Tibial nerve (tissue), 4 donors: ENCODE measurements around the gene TRABD2B. TPM values are rescaled to one million over a fixed set of nuclear protein-coding genes. Genes with fewer than 3 reads are reported as not detected.

ENCODE experiments used
- DNase-seq, 2 donors: peaks; one replicate each; pipeline ENCODE4 v3.0.0-alpha.2; 2019; ENCODE audit warnings: low spot score in 2 of 2
- H3K27ac ChIP-seq, 4 donors: fragments of 200-600 bp; sonication (generic) in 3 of 4; one replicate each; pipeline ENCODE4 v1.5.1; 2017 to 2019; ENCODE audit warnings: mild to moderate bottlenecking in 1 of 4
- H3K27me3 ChIP-seq, 2 donors: fragments of 200-600 bp; sonication (generic) in 1 of 2; one replicate each; pipeline versions ENCODE4 v1.5.1 to v1.6.0; 2017 to 2019
- H3K36me3 ChIP-seq, 3 donors: fragments of 200-600 bp; sonication (generic); one replicate each; pipeline ENCODE4 v1.5.1; 2018 to 2019
- H3K4me1 ChIP-seq, 4 donors: fragments of 200-600 bp; sonication (generic) in 3 of 4; one replicate each; pipeline ENCODE4 v1.5.1; 2017 to 2019
- H3K4me3 ChIP-seq, 4 donors: fragments of 200-600 bp; sonication (generic) in 3 of 4; one replicate each; pipeline ENCODE4 v1.5.1; 2017 to 2019; ENCODE audit warnings: mild to moderate bottlenecking in 1 of 4, moderate library complexity in 1 of 4
- H3K9me3 ChIP-seq, 4 donors: fragments of 200-600 bp; sonication (generic) in 3 of 4; one replicate each; pipeline ENCODE4 v1.5.1; 2017 to 2019
- CTCF ChIP-seq, 5 experiments: fragments of 200-600 bp in 3 of 5; fragments of 450-650 bp in 2 of 5; sonication (generic) in 3 of 5; IDR thresholded peaks; one replicate each; pipeline ENCODE4 v1.5.1; 2016 to 2019; ENCODE audit warnings: antibody characterized with exemption in 5 of 5, mild to moderate bottlenecking in 3 of 5, moderate library complexity in 2 of 5
- EP300 ChIP-seq, 2 donors: sonication (generic); formaldehyde crosslinking; IDR thresholded peaks; one replicate each; pipeline ENCODE4 v1.6.1; 2017; ENCODE audit warnings: antibody characterized with exemption in 2 of 2, mild to moderate bottlenecking in 1 of 2
- POLR2A ChIP-seq, 2 donors: fragments of 450-650 bp; IDR thresholded peaks; one replicate each; pipeline ENCODE4 v1.6.1; 2017; ENCODE audit warnings: antibody characterized with exemption in 2 of 2, mild to moderate bottlenecking in 2 of 2, moderate library complexity in 2 of 2
- WGBS, 2 donors: methylation state at CpG; one replicate each; pipeline ENCODE4 v1.1.5; 2018; 5-methylcytosine and 5-hydroxymethylcytosine counted together
- total RNA-seq, 4 donors: library from RNA; depleted of rRNA; stranded (reverse); fragments of >200 nt; gene quantifications; one replicate each; pipeline ENCODE4 v1.1.0, GENCODE V29; 2016

The TRABD2B gene
- total RNA-seq, 4 donors from 2014 or later: 1.3 to 4.1 (median 2.3) TPM

- Histone ChIP-seq H3K4me1 (peaks cover 0 to 59% (median 25%) of the 10 kb centered on the region in 4 donors), H3K27me3 (no peaks in the 10 kb centered on the region), H3K36me3 (no peaks in the 10 kb centered on the region), H3K9me3 (no peaks in the 10 kb centered on the region), H3K27ac (peak overlapping the region in 1 of 4 donors; percentile 67), H3K4me3 (no peak overlapping the region)
- no peak for TF ChIP-seq POLR2A (IDR thresholded peaks at IDR 0.05)
- no peak for TF ChIP-seq CTCF (IDR thresholded peaks at IDR 0.05)
- TF ChIP-seq EP300 (IDR thresholded peaks at IDR 0.05): no peak
- DNase-seq: no peak
- 92 to 96% methylated on average over 5 of the region's 5 CpGs for WGBS, 2 donors
Observed at GRCh38 chr1:47937586-47938254, 59.5 kb downstream of the TRABD2B start.

DNA sequence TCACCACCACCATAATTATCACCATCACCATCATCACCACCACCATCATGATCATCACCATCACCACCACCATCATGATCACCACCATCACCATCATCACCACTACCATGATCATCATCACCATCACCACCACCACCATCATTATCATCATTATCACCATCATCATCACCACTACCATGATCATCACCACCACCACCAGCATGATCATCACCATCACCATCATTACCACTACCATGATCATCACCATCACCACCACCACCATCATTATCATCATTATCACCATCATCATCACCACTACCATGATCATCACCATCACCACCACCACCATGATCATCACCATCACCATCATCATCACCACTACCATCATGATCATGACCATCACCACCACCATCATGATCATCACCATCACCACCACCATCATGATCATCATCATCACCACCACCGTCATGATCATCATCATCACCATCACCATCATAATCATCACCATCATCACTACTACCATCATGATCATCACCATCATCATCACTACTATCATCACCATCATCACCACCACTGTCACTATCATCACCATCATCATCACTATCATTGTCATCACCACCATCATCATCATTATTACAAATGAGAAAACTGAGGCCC lies 60.2 kb downstream of the TRABD2B start:
- Histone ChIP-seq H3K27ac (no peak overlapping the region), H3K4me3 (no peak overlapping the region), H3K4me1 (peaks cover 0 to 56% (median 25%) of the 10 kb centered on the region in 4 donors), H3K36me3 (no peaks in the 10 kb centered on the region), H3K9me3 (no peaks in the 10 kb centered on the region), H3K27me3 (no peaks in the 10 kb centered on the region)
- DNase-seq: no peak
- TF ChIP-seq POLR2A (IDR thresholded peaks at IDR 0.05): no peak
- TF ChIP-seq EP300 (IDR thresholded peaks at IDR 0.05): no peak
- no peak for TF ChIP-seq CTCF (IDR thresholded peaks at IDR 0.05)
- WGBS, 2 donors: 90 to 91% methylated on average over 1 of the region's 1 CpG

DNA sequence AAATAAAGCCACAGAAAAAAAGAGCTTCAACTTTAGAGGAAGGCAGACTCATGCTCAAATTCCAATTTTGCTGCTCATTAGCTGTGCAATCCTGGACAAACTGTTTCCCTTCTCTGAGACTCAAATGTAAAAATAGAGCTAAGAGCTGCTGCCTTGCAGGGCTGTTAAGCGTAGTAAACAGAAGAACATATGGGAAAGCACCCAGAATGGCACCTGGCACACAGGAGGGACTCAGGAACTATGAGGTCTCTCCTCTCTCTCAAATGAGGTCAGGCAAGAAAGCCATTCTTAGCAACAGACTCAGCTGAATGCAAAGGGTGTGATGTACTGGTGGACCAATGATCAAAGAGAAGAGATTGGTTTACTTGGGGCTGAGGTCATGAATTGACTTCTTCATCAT lies 61.3 kb downstream of the TRABD2B start:
- no peaks in the 10 kb centered on the region for H3K36me3 ChIP-seq
- no peak for DNase-seq
- no peak overlapping the region for H3K4me3 ChIP-seq
- no peak overlapping the region for H3K27ac ChIP-seq
- H3K4me1 ChIP-seq: peaks cover 0 to 47% (median 21%) of the 10 kb centered on the region in 4 donors
- H3K9me3 ChIP-seq: no peaks in the 10 kb centered on the region
- 54 to 59% methylated on average over 1 of the region's 1 CpG for WGBS, 2 donors
- H3K27me3 ChIP-seq: no peaks in the 10 kb centered on the region
- TF ChIP-seq CTCF (IDR thresholded peaks at IDR 0.05) (no peak), POLR2A (IDR thresholded peaks at IDR 0.05) (no peak), EP300 (IDR thresholded peaks at IDR 0.05) (no peak)

DNA sequence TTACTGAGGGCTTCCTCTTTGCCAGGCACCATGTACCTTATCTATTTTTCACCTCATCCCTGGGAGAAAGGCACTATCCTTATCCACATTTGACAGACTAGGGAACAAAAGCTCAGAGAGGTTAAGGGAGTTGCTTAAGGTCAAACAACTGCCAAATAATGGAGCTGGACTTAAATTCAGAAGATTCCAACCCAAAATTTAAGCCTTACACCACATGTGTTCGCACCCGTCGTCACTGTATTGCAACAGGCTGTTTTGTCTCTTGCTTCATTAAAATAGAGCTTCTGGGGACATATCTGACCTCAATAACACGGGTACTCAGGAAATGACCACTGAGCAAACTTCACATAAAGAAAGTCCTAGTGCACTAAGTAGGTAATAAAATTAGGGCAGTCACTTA lies 62.0 kb downstream of the TRABD2B start:
- WGBS, 2 donors: 48 to 50% methylated on average over 4 of the region's 4 CpGs
- H3K27me3 ChIP-seq: no peaks in the 10 kb centered on the region
- no peak overlapping the region for H3K4me3 ChIP-seq
- no peaks in the 10 kb centered on the region for H3K36me3 ChIP-seq
- peak in 1 of 2 donors; percentile 37 for DNase-seq
- TF ChIP-seq POLR2A (IDR thresholded peaks at IDR 0.05): no peak
- TF ChIP-seq EP300 (IDR thresholded peaks at IDR 0.05): peak in 1 of 2 donors; percentile 56
- H3K4me1 ChIP-seq: peaks cover 0 to 46% (median 14%) of the 10 kb centered on the region in 4 donors
- no peaks in the 10 kb centered on the region for H3K9me3 ChIP-seq
- peak overlapping the region in 3 of 4 donors; percentile 40 to 70 (median 67) for H3K27ac ChIP-seq

DNA sequence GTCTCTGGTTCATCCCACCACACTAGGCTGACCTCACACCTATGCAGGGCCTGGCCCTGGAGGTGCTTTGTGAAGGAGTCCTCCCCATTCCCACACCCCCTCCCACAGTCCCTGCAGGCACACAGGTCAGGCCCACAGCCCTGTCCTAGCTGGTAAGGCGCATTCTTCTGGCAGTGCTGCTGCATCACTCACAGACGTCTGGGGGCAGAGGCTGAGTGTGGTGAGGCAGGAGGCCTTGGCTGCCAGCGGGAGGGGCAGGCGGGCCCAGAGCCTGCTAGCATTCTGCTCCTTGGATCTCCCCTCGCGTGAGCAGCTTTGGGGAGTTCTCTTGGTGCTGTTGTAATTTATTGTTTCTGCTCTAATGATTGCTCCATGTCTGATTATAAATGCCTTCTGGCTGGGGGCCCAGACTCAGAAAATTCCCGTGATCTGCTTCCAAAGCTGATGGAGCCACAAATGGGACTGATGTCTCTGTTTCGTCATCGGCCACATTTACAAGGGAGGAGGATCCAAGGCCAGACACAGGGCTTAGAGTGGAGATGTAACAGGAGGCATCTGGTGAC lies 62.9 kb downstream of the TRABD2B start:
- Histone ChIP-seq H3K27me3 (no peaks in the 10 kb centered on the region), H3K4me3 (no peak overlapping the region), H3K36me3 (no peaks in the 10 kb centered on the region), H3K4me1 (peaks cover 0 to 41% (median 14%) of the 10 kb centered on the region in 4 donors), H3K9me3 (no peaks in the 10 kb centered on the region), H3K27ac (peak overlapping the region in 3 of 4 donors; percentile 40 to 70 (median 67))
- peak; percentile 76 to 86 for DNase-seq
- WGBS, 2 donors: 8 to 25% methylated on average over 9 of the region's 9 CpGs
- TF ChIP-seq EP300 (IDR thresholded peaks at IDR 0.05): peak in 1 of 2 donors; percentile 77
- no peak for TF ChIP-seq POLR2A (IDR thresholded peaks at IDR 0.05)

DNA sequence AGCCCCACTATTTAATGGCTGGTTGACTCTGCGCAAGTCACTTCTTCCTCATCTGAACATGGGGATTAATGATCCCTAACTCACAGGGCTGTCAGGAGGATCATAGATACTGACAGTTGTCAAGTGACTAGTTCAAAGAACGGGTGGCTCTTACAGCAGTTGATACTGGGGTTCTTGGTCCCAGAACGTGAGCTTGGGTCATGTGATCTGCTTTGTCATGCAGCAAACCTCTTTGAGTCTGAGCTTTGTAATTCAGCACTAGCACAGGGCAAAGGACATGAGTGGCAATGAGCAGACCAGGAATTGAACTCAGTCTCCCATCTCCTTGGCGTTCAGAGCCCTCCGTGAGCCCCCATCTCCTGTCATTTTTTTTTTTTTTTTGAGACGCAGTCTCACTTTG lies 64.4 kb downstream of the TRABD2B start:
- 80 to 88% methylated on average over 6 of the region's 6 CpGs for WGBS, 2 donors
- Histone ChIP-seq H3K9me3 (no peaks in the 10 kb centered on the region), H3K4me3 (no peak overlapping the region), H3K4me1 (peaks cover 0 to 31% (median 14%) of the 10 kb centered on the region in 4 donors), H3K36me3 (no peaks in the 10 kb centered on the region), H3K27me3 (no peaks in the 10 kb centered on the region), H3K27ac (no peak overlapping the region)
- TF ChIP-seq EP300 (IDR thresholded peaks at IDR 0.05): no peak
- TF ChIP-seq POLR2A (IDR thresholded peaks at IDR 0.05): no peak
- TF ChIP-seq CTCF (IDR thresholded peaks at IDR 0.05): no peak
- no peak for DNase-seq
